ENCODE measurements around the gene FBXL14. TPM values are rescaled to one million over a fixed set of nuclear protein-coding genes. Genes with fewer than 3 reads are reported as not detected.

The FBXL14 gene
- total RNA-seq, 1 experiment from 2014 or later: 23.6 TPM

DNA sequence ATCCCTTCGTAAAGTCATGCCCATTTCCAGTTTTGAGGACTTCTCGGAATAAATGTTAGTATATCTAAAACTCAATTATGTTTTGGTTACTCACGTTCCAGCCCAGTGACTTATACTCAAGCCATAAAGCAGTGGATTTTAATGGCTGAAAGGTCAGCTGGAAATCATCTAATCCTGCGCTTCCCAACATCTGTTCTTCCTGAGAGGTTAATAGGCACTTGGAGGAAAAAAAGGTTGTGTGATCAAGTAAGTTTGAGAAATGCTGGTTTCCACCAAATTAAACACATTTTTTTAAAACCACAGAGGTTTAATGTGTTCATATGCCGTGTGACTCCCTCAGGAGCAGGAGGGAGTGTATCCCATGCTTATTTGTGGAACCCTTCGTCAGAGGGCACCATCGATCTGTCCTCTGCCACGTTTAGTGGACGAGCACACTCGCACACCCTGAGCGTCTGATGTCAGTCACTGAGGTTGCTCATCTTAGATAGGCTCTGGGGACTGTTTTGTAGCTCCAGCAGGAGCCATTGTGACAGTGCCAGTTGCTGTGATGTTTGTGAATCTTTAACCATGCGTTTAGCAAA, 41.4 kb downstream of the FBXL14 start:
- H3K4me1 ChIP-seq: no peaks in the 10 kb centered on the region
- H3K36me3 ChIP-seq (ENCODE audit: control insufficient read depth, insufficient read depth, low read length): no peaks in the 10 kb centered on the region
- Mint-ChIP-seq H3K27me3 (ENCODE audit: insufficient read depth, unreplicated experiment) (peaks cover 6% of the 10 kb centered on the region), H3K4me1 (ENCODE audit: low read depth, unreplicated experiment) (peaks cover 7% of the 10 kb centered on the region), H3K27ac (ENCODE audit: unreplicated experiment) (no peak overlapping the region), H3K4me3 (ENCODE audit: unreplicated experiment) (no peak overlapping the region), H3K36me3 (ENCODE audit: insufficient read depth, unreplicated experiment) (no peaks in the 10 kb centered on the region), H3K9me3 (ENCODE audit: unreplicated experiment) (no peaks in the 10 kb centered on the region)
- CTCF ChIA-PET: no interaction called here
- POLR2A ChIA-PET: no interaction called here
- intact Hi-C loops (cut with micrococcal nuclease; ENCODE audit: unreplicated experiment): no loop called here
- H3K27me3 ChIP-seq (replicated peaks; ENCODE audit: control insufficient read depth, insufficient read depth, low read length): no peaks in the 10 kb centered on the region
- no peak overlapping the region for H3K4me3 ChIP-seq (ENCODE audit: low read depth, low read length)
- BruUV-seq (replicated peaks): no TSS peak
- H3K9me3 ChIP-seq: peaks cover 7% of the 10 kb centered on the region
- TF ChIP-seq, protein P1, sequence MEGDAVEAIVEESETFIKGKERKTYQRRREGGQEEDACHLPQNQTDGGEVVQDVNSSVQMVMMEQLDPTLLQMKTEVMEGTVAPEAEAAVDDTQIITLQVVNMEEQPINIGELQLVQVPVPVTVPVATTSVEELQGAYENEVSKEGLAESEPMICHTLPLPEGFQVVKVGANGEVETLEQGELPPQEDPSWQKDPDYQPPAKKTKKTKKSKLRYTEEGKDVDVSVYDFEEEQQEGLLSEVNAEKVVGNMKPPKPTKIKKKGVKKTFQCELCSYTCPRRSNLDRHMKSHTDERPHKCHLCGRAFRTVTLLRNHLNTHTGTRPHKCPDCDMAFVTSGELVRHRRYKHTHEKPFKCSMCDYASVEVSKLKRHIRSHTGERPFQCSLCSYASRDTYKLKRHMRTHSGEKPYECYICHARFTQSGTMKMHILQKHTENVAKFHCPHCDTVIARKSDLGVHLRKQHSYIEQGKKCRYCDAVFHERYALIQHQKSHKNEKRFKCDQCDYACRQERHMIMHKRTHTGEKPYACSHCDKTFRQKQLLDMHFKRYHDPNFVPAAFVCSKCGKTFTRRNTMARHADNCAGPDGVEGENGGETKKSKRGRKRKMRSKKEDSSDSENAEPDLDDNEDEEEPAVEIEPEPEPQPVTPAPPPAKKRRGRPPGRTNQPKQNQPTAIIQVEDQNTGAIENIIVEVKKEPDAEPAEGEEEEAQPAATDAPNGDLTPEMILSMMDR (IDR thresholded peaks at IDR 0.05; ENCODE audit: insufficient read depth in 1 of 2, low read depth in 1 of 2, low read length in 1 of 2, severe bottlenecking in 1 of 2, unreplicated experiment in 1 of 2): no peak
- DNase-seq: no peak

DNA sequence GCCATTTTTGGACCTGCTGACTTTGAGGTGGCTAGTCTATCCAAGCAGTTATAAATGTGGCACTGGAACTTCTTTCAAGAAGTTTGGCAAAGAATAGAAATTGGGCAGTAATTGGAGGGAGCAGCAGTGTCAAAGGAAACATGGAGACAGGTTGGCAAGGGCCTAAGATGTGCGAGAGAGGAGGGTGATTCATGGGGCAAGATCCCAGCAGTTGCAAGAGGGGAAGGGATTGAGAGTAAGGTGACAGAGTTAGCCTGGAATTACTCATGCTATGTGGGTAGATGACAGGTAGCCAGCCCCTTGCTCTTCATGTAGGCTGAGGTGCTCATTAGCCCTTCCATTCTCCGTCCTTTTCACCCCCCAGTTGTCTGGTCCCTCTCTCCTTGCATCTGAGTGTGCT, 42.2 kb downstream of the FBXL14 start:
- H3K4me3 ChIP-seq (ENCODE audit: low read depth, low read length): no peak overlapping the region
- Mint-ChIP-seq H3K4me3 (ENCODE audit: unreplicated experiment) (no peak overlapping the region), H3K4me1 (ENCODE audit: low read depth, unreplicated experiment) (peaks cover 7% of the 10 kb centered on the region), H3K27me3 (ENCODE audit: insufficient read depth, unreplicated experiment) (peaks cover 6% of the 10 kb centered on the region), H3K9me3 (ENCODE audit: unreplicated experiment) (no peaks in the 10 kb centered on the region), H3K27ac (ENCODE audit: unreplicated experiment) (no peak overlapping the region), H3K36me3 (ENCODE audit: insufficient read depth, unreplicated experiment) (no peaks in the 10 kb centered on the region)
- TF ChIP-seq, protein P1 (IDR thresholded peaks at IDR 0.05; ENCODE audit: insufficient read depth in 1 of 2, low read depth in 1 of 2, low read length in 1 of 2, severe bottlenecking in 1 of 2, unreplicated experiment in 1 of 2): no peak
- H3K9me3 ChIP-seq: peaks cover 7% of the 10 kb centered on the region
- CTCF ChIA-PET: no interaction called here
- no peak for DNase-seq
- no peaks in the 10 kb centered on the region for H3K4me1 ChIP-seq
- no peaks in the 10 kb centered on the region for H3K27me3 ChIP-seq (replicated peaks; ENCODE audit: control insufficient read depth, insufficient read depth, low read length)
- BruUV-seq (replicated peaks): no TSS peak
- H3K36me3 ChIP-seq (ENCODE audit: control insufficient read depth, insufficient read depth, low read length): no peaks in the 10 kb centered on the region
- intact Hi-C loops (cut with micrococcal nuclease; ENCODE audit: unreplicated experiment): no loop called here
- POLR2A ChIA-PET: no interaction called here

DNA sequence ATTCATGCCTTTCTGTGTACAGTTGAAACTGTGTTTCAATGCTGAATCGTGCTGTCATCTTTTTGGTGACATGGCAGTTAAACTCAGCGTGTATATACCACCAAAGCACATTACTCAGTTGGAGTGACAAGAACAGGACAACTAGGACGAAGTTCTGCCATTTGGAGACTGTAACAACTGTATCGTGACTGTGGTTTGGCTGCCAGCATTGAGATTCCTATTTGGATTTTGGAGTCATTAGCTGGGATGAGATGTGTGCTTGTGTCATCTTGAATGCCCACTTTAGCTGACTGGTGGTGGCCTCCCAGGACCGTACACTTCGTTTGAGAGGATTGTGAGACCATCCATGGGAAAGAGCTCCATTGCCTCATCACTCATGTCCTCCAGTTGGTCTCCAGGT, 42.9 kb downstream of the FBXL14 start:
- CTCF ChIA-PET: no interaction called here
- H3K4me3 Mint-ChIP-seq (ENCODE audit: unreplicated experiment): no peak overlapping the region
- TF ChIP-seq, protein P1 (IDR thresholded peaks at IDR 0.05; ENCODE audit: insufficient read depth in 1 of 2, low read depth in 1 of 2, low read length in 1 of 2, severe bottlenecking in 1 of 2, unreplicated experiment in 1 of 2): no peak

More for the DNA sequence above, 42.9 kb downstream of the FBXL14 start:
- Histone ChIP-seq H3K9me3 (peaks cover 6% of the 10 kb centered on the region), H3K36me3 (ENCODE audit: control insufficient read depth, insufficient read depth, low read length) (no peaks in the 10 kb centered on the region), H3K4me1 (no peaks in the 10 kb centered on the region), H3K27me3 (replicated peaks; ENCODE audit: control insufficient read depth, insufficient read depth, low read length) (no peaks in the 10 kb centered on the region), H3K4me3 (ENCODE audit: low read depth, low read length) (no peak overlapping the region)
- no TSS peak for BruUV-seq (replicated peaks)
- Mint-ChIP-seq H3K9me3 (ENCODE audit: unreplicated experiment) (no peaks in the 10 kb centered on the region), H3K4me1 (ENCODE audit: low read depth, unreplicated experiment) (peaks cover 7% of the 10 kb centered on the region), H3K27me3 (ENCODE audit: insufficient read depth, unreplicated experiment) (peaks cover 6% of the 10 kb centered on the region), H3K36me3 (ENCODE audit: insufficient read depth, unreplicated experiment) (no peaks in the 10 kb centered on the region), H3K27ac (ENCODE audit: unreplicated experiment) (no peak overlapping the region)
- POLR2A ChIA-PET: no interaction called here
- DNase-seq: no peak
- intact Hi-C loops (cut with micrococcal nuclease; ENCODE audit: unreplicated experiment): no loop called here

Data from Caco-2 (cell line).